Measurements from ENCODE around the gene MRAP. TPM values are rescaled to one million over a fixed set of nuclear protein-coding genes. Genes with fewer than 3 reads are reported as not detected.
"Not testable (repeated sequence)": the region's sequence is repeated elsewhere in the genome, so short reads cannot be mapped to it uniquely, and the experiment has no call there.

The MRAP gene
- not detected for polyA plus RNA-seq (ENCODE audit: insufficient read length in 3 of 3)

DNA sequence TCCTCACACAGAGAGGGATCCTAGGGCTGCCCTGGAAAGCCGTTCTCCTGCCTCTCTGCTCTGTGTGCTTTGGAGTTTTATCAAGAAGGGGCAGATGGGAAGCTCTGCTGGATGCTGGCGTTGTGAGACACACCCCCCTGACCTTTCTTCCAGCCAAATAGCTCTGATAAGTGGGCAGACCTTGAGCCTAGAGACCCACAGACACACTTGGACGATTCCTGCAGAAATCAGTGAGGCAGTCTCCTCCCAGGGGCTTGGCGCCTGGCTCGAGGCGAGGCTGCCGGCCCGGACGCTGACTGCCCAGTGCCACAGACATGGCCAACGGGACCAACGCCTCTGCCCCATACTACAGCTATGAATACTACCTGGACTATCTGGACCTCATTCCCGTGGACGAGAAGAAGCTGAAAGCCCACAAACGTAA is at the start of gene MRAP:
Gene MRAP (plus strand): TSS at position 198 of the 424 bp plus-strand sequence. CDS start 117 bp downstream, at position 315.
- no peak for DNase-seq (ENCODE audit: low read depth in 3 of 3, low spot score in 2 of 3)

DNA sequence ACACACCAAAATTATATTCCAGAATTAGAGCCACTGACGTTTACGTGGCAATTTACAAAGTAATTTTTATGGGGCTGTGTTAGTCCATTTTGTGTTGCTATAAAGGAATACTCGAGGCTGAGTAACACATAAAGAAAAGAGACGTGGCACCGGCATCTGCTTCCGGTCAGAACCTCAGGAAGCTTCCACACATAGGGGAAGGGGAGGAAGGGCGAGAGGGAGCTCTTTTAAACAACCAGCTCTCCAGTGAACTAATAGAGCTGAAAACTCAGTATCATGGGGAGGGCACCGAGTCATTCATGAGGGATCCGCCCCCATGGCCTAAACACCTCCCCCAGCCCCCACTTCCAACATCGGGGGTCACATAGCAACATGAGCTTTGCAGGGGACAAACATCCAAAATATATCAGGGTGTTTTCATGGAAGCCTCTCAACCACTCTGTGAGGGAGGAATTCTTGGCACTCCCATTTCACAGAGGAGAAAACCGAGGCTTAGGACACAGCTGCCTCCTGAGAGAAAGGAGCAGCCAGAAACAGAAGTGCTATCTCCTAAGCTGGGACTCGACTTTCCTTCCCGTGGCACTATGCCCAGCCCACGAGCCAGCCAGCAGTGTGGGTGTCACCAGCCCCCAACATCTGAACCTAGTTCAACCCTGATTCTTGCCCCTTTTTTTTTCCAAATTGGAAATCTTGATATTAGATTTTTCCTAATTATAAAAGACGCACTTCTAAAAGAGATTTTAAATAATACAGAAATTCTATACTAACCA is 49.0 kb upstream of the MRAP start:
- DNase-seq (ENCODE audit: low read depth in 3 of 3, low spot score in 2 of 3), result no peak

DNA sequence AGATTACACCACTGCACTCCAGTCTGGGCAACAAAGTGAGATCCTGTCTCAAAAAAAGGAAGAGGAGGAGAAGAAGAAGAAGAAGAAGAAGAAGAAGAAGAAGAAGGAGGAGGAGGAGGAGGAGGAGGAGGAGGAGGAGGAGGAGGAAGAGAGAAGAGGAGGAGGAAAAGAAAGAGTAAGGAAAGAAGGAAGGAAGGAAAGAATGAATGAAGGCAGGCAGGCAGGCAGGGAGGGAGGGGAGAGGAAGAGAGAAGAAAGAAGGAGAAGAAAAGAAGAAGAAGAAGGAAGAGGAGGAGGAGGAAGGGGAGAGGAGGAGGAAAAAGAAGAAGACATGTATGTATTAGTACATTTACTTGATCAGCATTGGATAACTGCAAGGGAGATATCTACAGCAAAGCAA is 46.5 kb upstream of the MRAP start:
- no peak for DNase-seq (ENCODE audit: low read depth in 3 of 3, low spot score in 2 of 3)

- no peak for DNase-seq (ENCODE audit: low read depth in 3 of 3, low spot score in 2 of 3)
Measured at GRCh38 chr21:32253215-32253641, 45.4 kb upstream of the MRAP start.

DNA sequence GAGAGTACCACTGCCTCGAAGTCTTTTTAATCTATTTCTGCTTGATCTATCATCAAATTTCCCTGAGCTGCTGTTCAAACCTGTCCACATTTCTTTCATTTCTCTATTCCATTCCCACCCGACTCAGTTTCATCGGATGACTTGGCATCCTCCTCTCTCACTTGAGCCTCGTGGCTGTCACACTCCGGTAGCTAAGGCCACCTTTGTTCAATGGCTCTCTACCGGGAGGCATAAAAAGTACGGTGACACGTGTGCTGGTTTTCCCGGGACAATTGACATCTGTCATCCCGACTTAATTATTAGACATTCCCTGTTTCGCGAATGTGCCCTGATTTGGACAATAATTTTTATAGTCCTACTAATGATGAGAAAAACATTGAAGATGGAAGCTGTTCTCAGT is 42.4 kb upstream of the MRAP start:
- DNase-seq (ENCODE audit: low read depth in 3 of 3, low spot score in 2 of 3), result no peak

DNA sequence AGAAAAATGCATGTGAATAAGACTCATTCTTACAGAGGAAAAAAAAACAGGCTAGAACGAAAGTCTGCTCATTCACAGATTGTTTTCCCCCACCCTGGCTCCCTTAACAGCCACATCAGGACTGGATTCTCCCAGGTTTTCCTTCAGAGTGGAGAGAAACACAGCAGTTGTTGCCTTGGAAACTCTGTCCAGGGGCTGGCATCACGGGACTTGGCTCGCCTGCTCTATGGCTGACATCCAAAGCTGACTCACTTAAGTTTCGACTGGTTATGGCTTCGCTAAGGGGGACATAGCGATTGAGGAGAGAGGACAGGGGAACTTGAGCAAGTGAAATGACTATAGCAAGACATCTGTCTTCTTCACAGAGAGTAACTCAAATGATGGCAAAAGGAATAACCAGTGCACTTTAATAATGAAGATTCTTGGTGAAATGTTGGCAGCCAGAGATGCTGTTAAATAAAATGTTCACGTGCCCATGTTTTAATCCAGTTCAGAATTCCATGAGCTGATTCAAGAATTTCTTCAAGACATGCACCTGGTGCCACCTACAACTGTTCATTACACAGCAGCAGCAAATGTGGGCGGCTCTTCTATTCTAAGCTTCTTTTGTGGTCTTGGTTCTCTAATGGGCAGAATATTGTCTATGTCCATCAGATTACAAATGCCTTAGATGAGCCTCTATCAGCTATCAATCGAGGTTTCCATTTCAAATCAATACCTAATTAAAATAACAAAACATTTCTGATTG is 41.6 kb upstream of the MRAP start:
- peak in 1 of 3 donors; percentile 65 for DNase-seq (ENCODE audit: low read depth in 3 of 3, low spot score in 2 of 3)

DNA sequence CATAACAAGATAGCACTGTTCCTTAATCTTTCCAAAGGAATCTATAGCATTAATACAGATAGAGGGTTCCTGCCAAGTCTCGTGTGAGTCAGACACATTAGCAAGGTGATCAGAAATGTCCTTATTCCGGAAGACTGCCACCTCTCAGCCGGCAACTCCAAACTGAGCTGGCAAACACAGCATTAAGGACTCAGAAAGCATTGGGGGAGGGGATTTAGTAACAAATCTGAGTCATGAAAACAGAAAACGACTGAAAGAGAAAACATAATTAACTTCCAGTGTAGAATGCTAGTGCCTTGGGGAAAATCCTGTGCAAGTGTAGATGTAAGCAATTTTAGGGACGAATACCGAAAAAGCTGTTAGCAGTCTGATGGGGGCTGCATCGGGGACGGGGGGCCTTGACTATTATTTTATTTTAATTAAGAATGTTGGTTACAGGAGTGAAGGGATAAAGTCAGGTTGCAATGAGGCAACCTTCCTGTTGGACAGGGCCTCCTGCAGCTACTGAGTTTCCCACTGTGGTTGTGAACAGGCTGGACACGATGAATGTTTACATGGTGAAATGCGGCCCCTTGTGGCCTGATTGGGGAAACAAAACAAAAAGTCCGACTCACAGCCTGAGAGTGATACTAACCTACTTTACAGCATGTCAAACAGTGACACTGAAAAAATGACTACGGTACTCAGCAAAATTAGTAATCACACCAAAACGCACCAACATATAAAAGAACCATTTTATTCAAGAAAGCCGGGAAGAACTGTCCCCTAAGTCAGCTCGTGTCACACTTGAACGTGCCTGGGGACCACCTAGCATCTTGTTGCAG is 40.5 kb upstream of the MRAP start:
- peak in 1 of 3 donors; percentile 76 for DNase-seq (ENCODE audit: low read depth in 3 of 3, low spot score in 2 of 3)

- DNase-seq (ENCODE audit: low read depth in 3 of 3, low spot score in 2 of 3), result not testable (repeated sequence)
Measured at GRCh38 chr21:32258786-32259048, 39.9 kb upstream of the MRAP start.

DNA sequence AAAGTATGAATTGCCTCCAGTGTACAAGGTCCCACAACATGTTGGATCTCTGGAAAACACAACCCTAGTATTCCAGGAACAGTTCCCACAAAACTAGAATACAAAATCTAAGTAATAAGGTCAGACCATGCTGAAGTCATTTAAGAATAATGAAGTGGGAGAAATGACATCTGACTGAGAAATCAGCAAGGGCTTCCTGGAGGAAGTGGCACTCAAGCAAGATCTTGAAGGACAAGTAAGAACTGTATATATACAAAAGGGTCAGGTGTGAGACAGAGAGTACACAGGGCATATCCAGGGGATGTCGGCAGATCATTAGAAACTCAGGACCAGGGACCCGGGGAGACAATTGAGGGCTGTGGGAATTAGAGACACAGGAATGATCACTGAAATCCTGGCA is 38.5 kb upstream of the MRAP start:
- no peak for DNase-seq (ENCODE audit: low read depth in 3 of 3, low spot score in 2 of 3)

DNA sequence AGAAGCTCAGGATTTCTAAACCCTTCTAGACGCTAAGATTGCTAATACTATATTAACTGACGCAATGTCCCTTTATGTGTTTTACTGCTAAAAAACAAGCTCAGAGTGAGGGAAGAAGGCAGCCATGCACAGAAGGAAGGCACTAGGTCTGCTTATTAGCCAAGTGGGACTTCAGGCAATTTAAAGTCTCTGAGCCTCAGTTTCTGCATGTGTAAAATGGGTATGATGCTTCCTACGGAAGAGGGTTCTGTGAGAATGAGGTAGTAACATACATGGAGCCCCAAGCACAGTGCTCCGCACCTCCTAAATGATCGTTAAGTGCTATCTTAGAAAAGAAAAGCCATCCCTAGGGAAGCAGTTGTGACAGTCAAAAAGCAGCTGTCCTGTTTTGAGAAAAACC is 36.7 kb upstream of the MRAP start:
- DNase-seq (ENCODE audit: low read depth in 3 of 3, low spot score in 2 of 3), result no peak

DNA sequence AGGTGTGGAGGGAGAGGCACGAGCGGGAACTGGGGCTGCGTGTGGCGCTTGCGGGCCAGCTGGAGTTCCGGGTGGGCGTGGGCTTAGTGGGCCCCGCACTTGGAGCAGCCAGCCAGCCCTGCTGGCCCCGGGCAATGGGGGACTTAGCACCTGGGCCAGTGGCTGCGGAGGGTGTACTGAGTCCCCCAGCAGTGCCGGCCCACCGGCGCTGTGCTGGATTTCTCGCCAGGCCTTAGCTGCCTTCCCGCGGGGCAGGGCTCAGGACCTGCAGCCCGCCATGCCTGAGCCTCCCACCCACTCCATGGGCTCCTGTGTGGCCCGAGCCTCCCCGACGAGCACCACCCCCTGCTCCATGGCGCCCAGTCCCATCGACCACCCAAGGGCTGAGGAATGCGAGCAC is 33.3 kb upstream of the MRAP start:
- not testable (repeated sequence) for DNase-seq (ENCODE audit: low read depth in 3 of 3, low spot score in 2 of 3)

DNA sequence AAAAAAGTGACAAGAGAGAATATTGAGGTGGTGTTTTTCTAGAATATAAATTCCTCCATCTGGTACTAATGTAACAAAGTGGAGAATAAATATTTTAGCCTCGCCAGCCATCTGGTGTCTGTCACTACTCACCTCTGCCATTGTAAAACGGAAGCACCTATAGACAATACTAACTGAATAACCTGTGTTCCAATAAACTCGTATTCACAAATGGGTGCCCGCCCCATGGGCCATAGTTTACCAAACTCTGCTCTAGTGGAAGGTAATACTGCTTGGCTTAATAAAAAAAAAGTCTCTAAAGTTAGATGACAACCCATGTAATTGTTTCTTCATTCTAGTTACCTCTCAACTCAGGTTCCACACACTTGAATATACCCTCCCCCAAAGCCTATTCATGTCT is 27.9 kb upstream of the MRAP start:
- DNase-seq (ENCODE audit: low read depth in 3 of 3, low spot score in 2 of 3), result no peak

GRCh38 chr21:32276671-32277070 is 22.0 kb upstream of the MRAP start:
- no peak for DNase-seq (ENCODE audit: low read depth in 3 of 3, low spot score in 2 of 3)

DNA sequence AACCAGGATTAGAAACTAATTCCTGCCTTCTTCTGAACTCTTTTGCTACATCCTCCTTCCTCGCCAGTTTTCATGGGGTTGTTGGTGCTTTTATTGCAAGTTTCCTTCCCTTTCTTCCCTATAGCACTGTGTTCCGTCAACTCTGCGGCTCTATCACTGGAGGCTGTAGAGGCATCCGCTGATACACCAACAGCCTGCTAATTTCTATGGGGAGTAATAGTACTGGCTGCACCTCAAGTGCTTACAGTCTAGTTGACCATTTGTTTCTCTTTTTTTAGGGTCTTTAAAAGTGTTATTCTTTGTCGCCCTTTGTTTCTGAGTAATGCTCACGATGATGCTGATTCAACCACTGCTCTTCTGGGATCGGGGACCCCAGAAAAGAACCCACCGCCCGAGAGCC is 20.6 kb upstream of the MRAP start:
- DNase-seq (ENCODE audit: low read depth in 3 of 3, low spot score in 2 of 3), result peak in 1 of 3 donors; percentile 1

GRCh38 chr21:32278518-32279376 is 19.9 kb upstream of the MRAP start, which contains the start of gene MIS18A:
MIS18A (minus strand) TSS chr21:32279049; CDS start chr21:32279014, 35 bp downstream.
- DNase-seq (ENCODE audit: low read depth in 3 of 3, low spot score in 2 of 3), result peak; percentile 84 to 91 (median 89)

GRCh38 chr21:32279377-32279680 is 19.3 kb upstream of the MRAP start:
- no peak for DNase-seq (ENCODE audit: low read depth in 3 of 3, low spot score in 2 of 3)

DNA sequence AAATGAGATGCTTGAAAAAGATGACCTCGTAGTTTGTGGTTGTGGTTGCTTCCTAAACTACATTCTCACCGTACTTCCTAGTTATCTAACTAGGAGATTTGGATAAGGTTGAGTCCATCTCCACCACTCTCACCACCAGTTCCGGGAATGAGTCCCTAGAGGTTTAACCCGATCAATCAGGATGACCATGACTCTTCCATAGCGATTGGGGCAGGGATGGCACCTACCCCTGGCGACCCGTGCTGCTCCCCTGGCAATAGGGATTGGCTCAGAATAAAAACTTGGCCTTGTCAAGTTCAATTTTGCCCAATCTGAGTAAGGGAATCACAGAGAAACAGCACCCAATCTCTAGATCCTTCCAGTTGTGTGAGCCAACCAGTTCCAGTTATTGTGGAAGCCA is 17.1 kb upstream of the MRAP start:
- DNase-seq (ENCODE audit: low read depth in 3 of 3, low spot score in 2 of 3), result no peak

- no peak for DNase-seq (ENCODE audit: low read depth in 3 of 3, low spot score in 2 of 3)
Measured at GRCh38 chr21:32282992-32283391, 15.7 kb upstream of the MRAP start.

DNA sequence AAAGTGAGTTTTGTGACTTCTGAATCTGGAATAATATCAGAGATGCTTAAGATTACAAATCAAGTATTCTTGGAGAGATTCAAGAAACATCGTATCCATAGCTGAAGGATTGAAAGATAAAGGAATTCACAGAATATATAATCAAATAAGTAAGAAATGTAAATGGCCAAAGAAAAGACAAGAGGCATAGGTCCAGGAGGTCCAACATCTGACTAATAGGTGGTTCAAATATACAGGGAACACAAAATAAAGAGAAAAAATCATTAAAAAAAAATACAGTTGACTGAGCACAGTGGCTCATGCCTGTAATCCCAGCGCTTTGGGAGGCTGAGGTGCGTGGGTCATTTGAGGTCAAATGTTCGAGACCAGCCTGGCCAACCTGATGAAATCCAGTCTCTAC is 13.2 kb upstream of the MRAP start:
- DNase-seq (ENCODE audit: low read depth in 3 of 3, low spot score in 2 of 3), result no peak

- DNase-seq (ENCODE audit: low read depth in 3 of 3, low spot score in 2 of 3), result no peak
Measured at GRCh38 chr21:32297449-32297848, 1.2 kb upstream of the MRAP start.
